Measurements from ENCODE around the gene MGARP.
A peak's percentile ranks its signal among the peaks of the same experiment; 100 is the strongest.

MGARP gene

GRCh38 chr4:139227729-139228404, 52.2 kb downstream of the MGARP start:
- Histone ChIP-seq H3K36me3 (no peaks in the 10 kb centered on the region), H3K4me3 (no peak overlapping the region), H3K27me3 (no peaks in the 10 kb centered on the region), H3K9me3 (no peaks in the 10 kb centered on the region), H3K27ac (no peak overlapping the region), H3K4me1 (no peaks in the 10 kb centered on the region)
- TF ChIP-seq CTCF (IDR thresholded peaks at IDR 0.05), result no peak
- intact Hi-C loops (cut with DNase I; ENCODE audit: low total_unique reads), result loop anchor here (2.0 kb wide), 1 partner anchor 67 kb away; no protein-coding TSS in a partner anchor
- no peak for DNase-seq

- intact Hi-C loops (cut with DNase I; ENCODE audit: low total_unique reads), result no loop called here
- H3K36me3 ChIP-seq, result no peaks in the 10 kb centered on the region
- H3K27me3 ChIP-seq, result no peaks in the 10 kb centered on the region
- peak; percentile 45 to 69 for DNase-seq
- no peak overlapping the region for H3K27ac ChIP-seq
- H3K4me3 ChIP-seq, result no peak overlapping the region
- no peaks in the 10 kb centered on the region for H3K9me3 ChIP-seq
- H3K4me1 ChIP-seq, result no peaks in the 10 kb centered on the region
- no peak for TF ChIP-seq CTCF (IDR thresholded peaks at IDR 0.05)
Measured at GRCh38 chr4:139223682-139224317, 56.2 kb downstream of the MGARP start.

- H3K4me3 ChIP-seq, result no peak overlapping the region
- no peak overlapping the region for H3K27ac ChIP-seq
- H3K36me3 ChIP-seq, result no peaks in the 10 kb centered on the region
- no peaks in the 10 kb centered on the region for H3K27me3 ChIP-seq
- no peak for DNase-seq
- no peak for TF ChIP-seq CTCF (IDR thresholded peaks at IDR 0.05)
- no peaks in the 10 kb centered on the region for H3K9me3 ChIP-seq
- no peaks in the 10 kb centered on the region for H3K4me1 ChIP-seq
- intact Hi-C loops (cut with DNase I; ENCODE audit: low total_unique reads), result no loop called here
Measured at GRCh38 chr4:139222215-139222614, 57.8 kb downstream of the MGARP start.

- no peak overlapping the region for H3K4me3 ChIP-seq
- H3K27ac ChIP-seq, result no peak overlapping the region
- H3K36me3 ChIP-seq, result no peaks in the 10 kb centered on the region
- no peaks in the 10 kb centered on the region for H3K27me3 ChIP-seq
- DNase-seq, result no peak
- TF ChIP-seq CTCF (IDR thresholded peaks at IDR 0.05), result no peak
- no peaks in the 10 kb centered on the region for H3K9me3 ChIP-seq
- intact Hi-C loops (cut with DNase I; ENCODE audit: low total_unique reads), result no loop called here
- no peaks in the 10 kb centered on the region for H3K4me1 ChIP-seq
Measured at GRCh38 chr4:139221687-139222086, 58.3 kb downstream of the MGARP start.

GRCh38 chr4:139219450-139220055, 60.5 kb downstream of the MGARP start:
- H3K27ac ChIP-seq, result no peak overlapping the region
- intact Hi-C loops (cut with DNase I; ENCODE audit: low total_unique reads), result no loop called here
- H3K36me3 ChIP-seq, result no peaks in the 10 kb centered on the region

More at GRCh38 chr4:139219450-139220055, 60.5 kb downstream of the MGARP start:
- Histone ChIP-seq H3K9me3 (no peaks in the 10 kb centered on the region), H3K4me3 (no peak overlapping the region), H3K4me1 (no peaks in the 10 kb centered on the region), H3K27me3 (no peaks in the 10 kb centered on the region)
- no peak for TF ChIP-seq CTCF (IDR thresholded peaks at IDR 0.05)
- DNase-seq, result no peak
